A673 (cell line): ENCODE data around the gene APEH. TPM values are rescaled to one million over a fixed set of nuclear protein-coding genes. Genes with fewer than 3 reads are reported as not detected.

ENCODE experiments used
- BruUV-seq: library from RNA; stranded (reverse); fragments of 400-500 nt; replicated peaks from 2 replicates; lab custom pipeline; 2021; lab: Mats Ljungman, UMichigan
- CTCF ChIA-PET: fragments of 300-600 bp; sonication (Branson Sonifier 250); formaldehyde crosslinking; loops from one replicate; lab custom pipeline; 2022; ENCODE audit warnings: antibody characterized with exemption; lab: Charles Lee
- POLR2A ChIA-PET: fragments of 300-600 bp; sonication (Branson Sonifier 250); formaldehyde crosslinking; loops from one replicate; lab custom pipeline; 2022; ENCODE audit warnings: antibody characterized with exemption; ENCODE audit not compliant: low non-redundant PET; lab: Charles Lee
- DNase-seq: peaks from one replicate; pipeline ENCODE4 v3.0.0-alpha.2; 2015; ENCODE audit warnings: low spot score
- H3K27ac ChIP-seq: fragments of 200-600 bp; sonication (generic); 2 replicates; pipeline ENCODE4 v1.5.1; 2016; ENCODE audit warnings: mixed run types, low read depth, mild to moderate bottlenecking, mixed read lengths, antibody characterized with exemption, low read length; ENCODE audit not compliant: poor library complexity, severe bottlenecking
- H3K27me3 ChIP-seq: fragments of 200-600 bp; sonication (generic); replicated peaks from 2 replicates; pipeline ENCODE4 v1.6.1; 2017; ENCODE audit warnings: mixed run types, low read depth, mild to moderate bottlenecking, mixed read lengths, antibody characterized with exemption, low read length; ENCODE audit not compliant: insufficient read depth, poor library complexity
- H3K36me3 ChIP-seq: fragments of 200-600 bp; sonication (generic); 2 replicates; pipeline ENCODE4 v1.6.1; 2016; ENCODE audit warnings: mixed run types, mild to moderate bottlenecking, mixed read lengths, antibody characterized with exemption, low read length; ENCODE audit not compliant: insufficient read depth, poor library complexity, severe bottlenecking
- H3K4me1 ChIP-seq: fragments of 200-600 bp; sonication (generic); 2 replicates; pipeline ENCODE4 v1.6.1; 2017; ENCODE audit warnings: mixed run types, mild to moderate bottlenecking, mixed read lengths, antibody characterized with exemption, low read length; ENCODE audit not compliant: insufficient read depth, poor library complexity, severe bottlenecking
- H3K4me3 ChIP-seq: fragments of 200-600 bp; sonication (generic); 2 replicates; pipeline ENCODE4 v1.5.1; 2016; ENCODE audit warnings: low read depth, mixed run types, mild to moderate bottlenecking, mixed read lengths, low read length; ENCODE audit not compliant: poor library complexity, severe bottlenecking
- H3K9me3 ChIP-seq: fragments of 200-600 bp; sonication (generic); 2 replicates; pipeline ENCODE4 v1.6.1; 2016; ENCODE audit warnings: mixed run types, low read depth, mild to moderate bottlenecking, mixed read lengths, antibody characterized with exemption, low read length; ENCODE audit not compliant: poor library complexity, severe bottlenecking
- EZH2 ChIP-seq: fragments of 200-600 bp; sonication (generic); IDR thresholded peaks from 2 replicates; pipeline ENCODE4 v1.6.1; 2017; ENCODE audit warnings: borderline replicate concordance, low read depth, mild to moderate bottlenecking, mixed read lengths, antibody characterized with exemption, low read length; ENCODE audit not compliant: poor library complexity, severe bottlenecking
- intact Hi-C: fragments of 100-400 bp; cut with micrococcal nuclease; formaldehyde crosslinking; loops from one replicate; pipeline ENCODE4 v1.10.0; 2022; ENCODE audit not compliant: unreplicated experiment
- total RNA-seq: library from RNA; stranded (reverse); gene quantifications from 2 replicates; pipeline ENCODE4 v1.2.3, GENCODE V29; 2021
- TF ChIP-seq, protein P1 (sequence below): fragments of 300-800, 200-600 bp; sonication (generic); conservative IDR thresholded peaks from 2 replicates; pipeline ENCODE4 v1.5.1; 2017; ENCODE audit warnings: low read depth, mild to moderate bottlenecking, antibody characterized with exemption, low read length, moderate library complexity, mixed read lengths

Gene APEH
- total RNA-seq, 1 experiment from 2014 or later, result 64.9 TPM

- Histone ChIP-seq H3K4me3 (no peak overlapping the region), H3K27ac (no peak overlapping the region), H3K36me3 (no peaks in the 10 kb centered on the region), H3K9me3 (no peaks in the 10 kb centered on the region), H3K27me3 (no peaks in the 10 kb centered on the region), H3K4me1 (no peaks in the 10 kb centered on the region)
- CTCF ChIA-PET, result no interaction called here
- no peak for TF ChIP-seq EZH2
- TF ChIP-seq, protein P1, sequence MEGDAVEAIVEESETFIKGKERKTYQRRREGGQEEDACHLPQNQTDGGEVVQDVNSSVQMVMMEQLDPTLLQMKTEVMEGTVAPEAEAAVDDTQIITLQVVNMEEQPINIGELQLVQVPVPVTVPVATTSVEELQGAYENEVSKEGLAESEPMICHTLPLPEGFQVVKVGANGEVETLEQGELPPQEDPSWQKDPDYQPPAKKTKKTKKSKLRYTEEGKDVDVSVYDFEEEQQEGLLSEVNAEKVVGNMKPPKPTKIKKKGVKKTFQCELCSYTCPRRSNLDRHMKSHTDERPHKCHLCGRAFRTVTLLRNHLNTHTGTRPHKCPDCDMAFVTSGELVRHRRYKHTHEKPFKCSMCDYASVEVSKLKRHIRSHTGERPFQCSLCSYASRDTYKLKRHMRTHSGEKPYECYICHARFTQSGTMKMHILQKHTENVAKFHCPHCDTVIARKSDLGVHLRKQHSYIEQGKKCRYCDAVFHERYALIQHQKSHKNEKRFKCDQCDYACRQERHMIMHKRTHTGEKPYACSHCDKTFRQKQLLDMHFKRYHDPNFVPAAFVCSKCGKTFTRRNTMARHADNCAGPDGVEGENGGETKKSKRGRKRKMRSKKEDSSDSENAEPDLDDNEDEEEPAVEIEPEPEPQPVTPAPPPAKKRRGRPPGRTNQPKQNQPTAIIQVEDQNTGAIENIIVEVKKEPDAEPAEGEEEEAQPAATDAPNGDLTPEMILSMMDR, result no peak
- intact Hi-C loops, result loop anchor here (5.0 kb wide), 1 partner anchor 203 kb away; no protein-coding TSS in a partner anchor
- POLR2A ChIA-PET, result no interaction called here
- DNase-seq, result no peak
- no TSS peak for BruUV-seq
Measured at GRCh38 chr3:49704629-49705028, 30.5 kb downstream of the APEH start.

DNA sequence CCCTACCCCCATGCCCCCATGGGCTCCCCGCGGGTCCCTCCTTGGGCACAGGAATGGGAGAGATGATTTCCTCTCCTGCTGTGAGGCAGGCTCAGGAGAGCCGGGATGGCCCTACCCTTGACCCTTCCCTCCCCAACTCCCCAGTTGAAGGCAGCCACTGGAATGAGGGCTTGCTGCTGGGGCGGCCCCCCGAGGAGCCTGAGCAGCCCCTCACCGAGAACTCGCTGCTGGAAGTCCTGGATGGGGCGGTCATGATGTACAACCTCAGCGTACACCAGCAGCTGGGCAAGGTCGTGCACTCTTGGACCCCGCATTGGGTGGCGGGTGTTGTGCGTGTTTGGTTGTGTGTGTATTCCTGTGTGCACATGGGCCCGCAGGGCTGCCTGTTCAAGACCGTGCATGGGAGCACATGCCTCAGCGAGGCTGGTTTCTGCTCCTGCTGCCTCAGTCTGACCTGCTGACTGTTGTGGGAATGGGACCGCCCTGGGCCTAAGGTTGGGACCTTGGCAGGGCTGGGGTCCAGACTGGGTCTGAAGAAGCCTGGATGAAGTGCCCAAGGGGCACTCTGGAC is 31.3 kb downstream of the APEH start:
- CTCF ChIA-PET, result no interaction called here

GRCh38 chr3:49706456-49707112 is 32.4 kb downstream of the APEH start:
- POLR2A ChIA-PET, result no interaction called here
- TF ChIP-seq, protein P1, result no peak
- no peak for TF ChIP-seq EZH2
- CTCF ChIA-PET, result no interaction called here

More for the DNA sequence above, 31.3 kb downstream of the APEH start:
- intact Hi-C loops, result no loop called here
- no peaks in the 10 kb centered on the region for H3K27me3 ChIP-seq
- POLR2A ChIA-PET, result no interaction called here
- H3K27ac ChIP-seq, result no peak overlapping the region
- H3K36me3 ChIP-seq, result no peaks in the 10 kb centered on the region
- no peak for DNase-seq
- no peak overlapping the region for H3K4me3 ChIP-seq
- H3K4me1 ChIP-seq, result no peaks in the 10 kb centered on the region
- no TSS peak for BruUV-seq
- H3K9me3 ChIP-seq, result no peaks in the 10 kb centered on the region
- no peak for TF ChIP-seq EZH2
- TF ChIP-seq, protein P1, result no peak

More at GRCh38 chr3:49706456-49707112, 32.4 kb downstream of the APEH start:
- Histone ChIP-seq H3K4me3 (no peak overlapping the region), H3K36me3 (no peaks in the 10 kb centered on the region), H3K9me3 (no peaks in the 10 kb centered on the region), H3K27me3 (no peaks in the 10 kb centered on the region), H3K4me1 (no peaks in the 10 kb centered on the region), H3K27ac (no peak overlapping the region)
- no TSS peak for BruUV-seq
- intact Hi-C loops, result no loop called here
- no peak for DNase-seq
